ENCODE measurements around the gene GJA10. TPM values are rescaled to one million over a fixed set of nuclear protein-coding genes. Genes with fewer than 3 reads are reported as not detected.

GJA10 gene
- polyA plus RNA-seq, 3 donors, result not detected

GRCh38 chr6:89862698-89863097 lies 31.6 kb upstream of the GJA10 start:
- Mint-ChIP-seq H3K27me3 (ENCODE audit: low read depth in 3 of 3) (peaks cover 0 to 2% (median 0%) of the 10 kb centered on the region in 3 donors), H3K36me3 (peaks cover 56 to 91% of the 10 kb centered on the region in 2 donors), H3K4me3 (no peak overlapping the region), H3K4me1 (peaks cover 8% of the 10 kb centered on the region), H3K9me3 (peaks cover 0 to 4% (median 0%) of the 10 kb centered on the region in 7 donors), H3K27ac (peak overlapping the region in 1 of 7 donors; percentile 38)
- H2AFZ ChIP-seq (ENCODE audit: insufficient read depth, low read depth, low read length, poor library complexity, severe bottlenecking), result no peak overlapping the region
- H3K4me1 ChIP-seq (ENCODE audit: control insufficient read depth in 1 of 2, insufficient read depth in 2 of 2, low read length in 2 of 2), result peaks cover 4 to 6% of the 10 kb centered on the region in 2 donors
- no CpG with 5 or more reads among the region's 2 CpGs for WGBS (ENCODE audit: insufficient coverage)
- no peak overlapping the region for H3K9ac ChIP-seq (ENCODE audit: insufficient read depth, low read length, poor library complexity, severe bottlenecking)
- H3K27me3 ChIP-seq (ENCODE audit: control insufficient read depth in 2 of 2, insufficient read depth in 2 of 2, low read length in 2 of 2), result no peaks in the 10 kb centered on the region
- no peaks in the 10 kb centered on the region for H3K9me3 ChIP-seq (replicated peaks in 1 of 2; ENCODE audit: control insufficient read depth in 1 of 2, insufficient read depth in 1 of 2, low read length in 2 of 2)
- H3K27ac ChIP-seq (ENCODE audit: low read depth in 1 of 2, low read length in 2 of 2), result no peak overlapping the region
- no peak for TF ChIP-seq CTCF (IDR thresholded peaks at IDR 0.05)
- no peak overlapping the region for H3K4me2 ChIP-seq (replicated peaks; ENCODE audit: extremely low read depth, low read length, poor library complexity, severe bottlenecking)
- intact Hi-C loops (cut with micrococcal nuclease), result no loop called here
- no peak overlapping the region for H3K4me3 ChIP-seq (replicated peaks in 1 of 3; ENCODE audit: low read depth in 2 of 3, low read length in 3 of 3)
- no peaks in the 10 kb centered on the region for H4K20me1 ChIP-seq (ENCODE audit: insufficient read depth, low read length)
- H3K36me3 ChIP-seq (replicated peaks in 1 of 2; ENCODE audit: control insufficient read depth in 1 of 2, insufficient read depth in 2 of 2, low read length in 2 of 2), result peaks cover 40 to 84% of the 10 kb centered on the region in 2 donors
- DNase-seq, result no peak
- H3K79me2 ChIP-seq (ENCODE audit: insufficient read depth, low read length), result no peaks in the 10 kb centered on the region

GRCh38 chr6:89866024-89866678 lies 28.1 kb upstream of the GJA10 start:
- Mint-ChIP-seq H3K4me1 (no peaks in the 10 kb centered on the region), H3K27ac (no peak overlapping the region), H3K4me3 (no peak overlapping the region), H3K36me3 (peaks cover 48 to 83% of the 10 kb centered on the region in 2 donors), H3K9me3 (peaks cover 0 to 4% (median 0%) of the 10 kb centered on the region in 7 donors), H3K27me3 (ENCODE audit: low read depth in 3 of 3) (peaks cover 0 to 3% (median 0%) of the 10 kb centered on the region in 3 donors)
- TF ChIP-seq CTCF (IDR thresholded peaks at IDR 0.05), result no peak
- Histone ChIP-seq H2AFZ (ENCODE audit: insufficient read depth, low read depth, low read length, poor library complexity, severe bottlenecking) (no peak overlapping the region), H3K9ac (ENCODE audit: insufficient read depth, low read length, poor library complexity, severe bottlenecking) (no peak overlapping the region), H3K4me1 (ENCODE audit: control insufficient read depth in 1 of 2, insufficient read depth in 2 of 2, low read length in 2 of 2) (no peaks in the 10 kb centered on the region), H3K9me3 (replicated peaks in 1 of 2; ENCODE audit: control insufficient read depth in 1 of 2, insufficient read depth in 1 of 2, low read length in 2 of 2) (no peaks in the 10 kb centered on the region), H3K4me2 (replicated peaks; ENCODE audit: extremely low read depth, low read length, poor library complexity, severe bottlenecking) (no peak overlapping the region), H3K36me3 (replicated peaks in 1 of 2; ENCODE audit: control insufficient read depth in 1 of 2, insufficient read depth in 2 of 2, low read length in 2 of 2) (peaks cover 28 to 78% of the 10 kb centered on the region in 2 donors), H4K20me1 (ENCODE audit: insufficient read depth, low read length) (no peaks in the 10 kb centered on the region), H3K4me3 (replicated peaks in 1 of 3; ENCODE audit: low read depth in 2 of 3, low read length in 3 of 3) (no peak overlapping the region), H3K27me3 (ENCODE audit: control insufficient read depth in 2 of 2, insufficient read depth in 2 of 2, low read length in 2 of 2) (no peaks in the 10 kb centered on the region), H3K79me2 (ENCODE audit: insufficient read depth, low read length) (no peaks in the 10 kb centered on the region), H3K27ac (ENCODE audit: low read depth in 1 of 2, low read length in 2 of 2) (no peak overlapping the region)
- intact Hi-C loops (cut with micrococcal nuclease), result no loop called here
- DNase-seq, result no peak
- 100% methylated on average over 1 of the region's 6 CpGs for WGBS (ENCODE audit: insufficient coverage)
